Stimulated activated CD4-positive, alpha-beta T cell treated with anti-CD3 and anti-CD28 coated beads, Interleukin-12 subunit alpha, Interleukin-12 subunit beta, amount 100 ng/mL, for 24 hours (primary cell): Measurements from ENCODE around the gene BCOR.

Experiments used
- DNase-seq, 2 experiments: peaks; one replicate each; pipeline ENCODE4 v3.0.0-alpha.2; 2020; ENCODE audit warnings: low read depth in 2 of 2

BCOR gene

DNA sequence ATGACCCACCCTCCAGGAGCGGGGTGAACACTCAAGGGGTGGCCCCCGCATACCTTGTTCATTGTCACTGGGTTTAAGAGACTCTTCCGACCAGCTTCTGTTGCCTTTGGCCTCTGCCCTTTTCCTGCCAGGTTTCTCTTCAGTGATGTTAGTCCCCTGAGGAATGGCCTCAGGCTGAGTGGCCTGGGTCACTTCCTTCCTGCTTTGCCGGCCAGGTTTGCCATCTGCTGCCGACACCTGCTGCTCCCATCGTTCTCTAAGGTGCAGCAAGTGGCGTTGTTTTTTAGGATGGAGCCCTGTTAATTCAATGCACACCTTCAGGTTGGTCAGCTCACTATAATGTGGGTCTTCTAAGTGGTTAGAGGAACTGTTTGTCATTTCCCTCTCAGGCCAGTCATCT is 34.2 kb downstream of the BCOR start:
- no peak for DNase-seq

DNA sequence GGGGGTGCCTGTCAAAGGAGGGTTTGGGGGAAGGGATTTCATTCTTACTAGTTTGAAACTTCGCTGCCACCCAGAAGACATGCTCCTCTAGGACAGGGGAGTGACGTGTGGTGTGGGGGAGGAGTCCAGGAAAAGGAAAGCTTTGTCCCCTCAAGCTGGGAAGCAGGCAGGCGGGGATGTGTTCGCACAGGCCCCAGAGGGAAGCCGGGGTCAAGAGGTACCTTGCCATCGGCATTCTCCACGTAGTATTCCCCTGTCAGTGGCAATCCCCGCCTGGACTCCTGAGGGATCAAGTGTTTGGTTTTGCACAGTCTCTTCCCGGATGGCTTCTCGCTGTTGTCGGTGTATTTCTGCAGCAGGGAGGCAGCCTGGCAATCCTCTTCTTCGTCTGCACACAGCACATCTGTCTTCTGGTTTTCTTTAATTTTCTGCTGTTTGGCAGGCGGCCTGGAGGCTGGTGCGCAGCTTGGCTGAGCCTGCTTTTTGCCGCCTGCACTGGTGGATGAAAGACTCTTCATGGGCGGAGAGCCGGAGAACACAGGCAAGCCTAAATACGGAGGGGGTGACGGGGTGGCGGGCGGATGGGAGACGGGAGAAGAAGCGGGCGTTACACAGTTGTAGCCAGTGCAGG is 35.1 kb downstream of the BCOR start:
- DNase-seq = no peak

DNA sequence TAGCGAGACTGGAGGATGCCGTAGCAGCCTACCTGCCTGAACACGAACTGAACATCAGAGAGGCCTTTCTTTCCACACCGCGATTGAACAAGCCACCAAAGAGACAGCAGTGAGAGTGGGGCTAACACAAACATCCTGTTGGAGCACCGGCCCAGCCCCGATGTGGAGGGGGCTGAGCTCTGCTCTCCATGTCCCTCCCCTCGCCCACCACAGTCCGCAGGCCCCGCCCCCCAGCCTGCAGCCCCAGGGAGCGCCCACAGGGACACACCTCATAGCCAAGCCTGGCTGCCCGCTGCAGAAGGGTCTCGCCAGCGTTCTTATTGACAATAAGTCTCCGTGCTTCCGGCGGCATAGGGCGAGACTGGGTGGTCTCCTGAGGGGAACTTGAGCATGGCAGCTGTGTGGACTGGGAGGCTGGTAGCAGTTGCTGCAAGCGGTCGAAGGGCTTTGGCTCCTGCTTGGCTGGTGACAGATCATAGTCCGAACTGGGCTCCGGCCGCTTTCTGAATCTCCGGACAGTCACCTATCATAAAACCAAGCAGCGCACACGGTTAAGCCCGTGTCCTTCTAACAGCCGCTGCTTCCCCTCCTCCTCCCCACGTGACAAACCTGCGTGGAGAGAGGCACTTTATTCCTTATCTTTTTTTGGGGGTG is 35.8 kb downstream of the BCOR start:
- no peak for DNase-seq

DNA sequence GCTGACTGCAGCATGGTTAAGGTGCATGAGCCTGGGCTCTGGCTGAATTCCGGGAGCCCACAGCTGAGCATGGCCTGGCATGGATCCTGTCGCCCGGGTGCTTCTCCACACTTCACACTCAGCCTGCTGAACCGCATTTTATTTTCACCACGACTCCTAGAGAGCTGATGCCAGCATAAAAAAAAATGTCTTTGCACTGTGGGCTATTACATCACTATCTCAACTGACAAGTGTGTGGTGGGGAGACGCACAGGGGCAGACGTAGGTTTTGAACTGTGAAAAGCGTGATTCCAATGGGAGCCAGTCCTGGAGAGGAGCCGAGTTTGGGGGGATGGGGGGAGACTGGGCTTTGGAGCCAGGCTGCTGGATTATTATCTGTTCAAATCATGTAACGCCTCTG is 36.8 kb downstream of the BCOR start:
- no peak for DNase-seq

DNA sequence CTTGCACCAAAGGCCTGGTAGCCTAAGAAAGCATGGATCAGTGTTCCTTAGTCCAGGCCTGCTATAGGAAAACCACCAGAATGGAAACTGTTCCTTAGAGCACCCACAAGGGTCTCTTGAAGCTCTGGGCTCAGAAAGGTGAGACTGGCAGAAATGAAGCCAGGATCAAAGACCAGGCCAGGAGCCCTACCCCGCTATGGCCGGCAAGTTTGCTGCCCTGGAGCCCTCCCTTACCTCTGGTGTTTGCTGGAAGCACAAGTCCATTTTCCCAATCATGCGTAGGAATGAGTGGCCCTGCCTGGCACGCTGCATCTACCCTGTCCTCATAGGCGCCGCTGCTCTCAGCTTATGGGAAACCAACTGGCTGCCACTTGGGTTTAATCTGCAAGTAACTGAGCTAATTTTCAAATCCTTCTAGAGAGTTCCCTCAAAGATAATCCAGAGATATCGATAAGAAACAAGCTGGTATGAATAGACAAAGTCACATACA is 37.4 kb downstream of the BCOR start:
- DNase-seq = no peak

DNA sequence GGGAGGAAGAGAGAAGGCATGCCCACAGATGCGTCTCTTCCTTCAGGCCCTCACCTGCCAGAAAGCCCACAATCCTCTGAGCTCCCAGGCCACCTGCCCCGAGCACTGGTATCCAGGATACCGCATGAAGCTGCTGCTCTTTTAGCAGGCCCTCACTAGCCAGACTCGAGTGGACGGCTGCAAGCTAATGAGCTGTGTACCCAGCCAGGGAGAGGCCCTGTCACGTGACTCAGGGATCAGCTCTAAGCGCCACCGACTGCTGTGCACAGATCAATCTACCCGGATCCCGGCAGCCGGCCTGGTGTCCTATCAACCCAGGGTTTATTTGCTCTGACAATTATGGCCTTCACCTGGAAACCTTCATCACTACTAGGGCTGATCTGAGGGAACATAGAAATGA is 39.0 kb downstream of the BCOR start:
- DNase-seq = no peak

DNA sequence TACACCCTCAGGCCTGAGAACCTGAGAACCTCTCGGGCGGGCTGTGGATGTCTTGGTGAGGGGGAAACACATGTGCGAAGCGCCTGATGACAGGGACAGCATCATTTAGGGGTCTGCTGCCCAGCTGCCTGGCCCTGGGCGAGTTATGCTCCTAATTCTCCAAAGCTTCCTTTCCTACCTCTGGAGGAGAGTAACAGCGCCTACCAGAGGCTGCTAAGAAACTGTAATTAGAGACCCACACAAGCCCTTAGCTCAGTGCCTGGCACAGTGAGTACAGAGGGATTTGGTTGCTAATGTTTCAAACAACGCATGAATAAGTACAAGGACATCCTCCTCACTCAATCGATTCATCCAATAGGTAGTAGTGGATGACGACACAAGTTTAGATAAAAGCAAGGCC is 40.4 kb downstream of the BCOR start:
- no peak for DNase-seq

DNA sequence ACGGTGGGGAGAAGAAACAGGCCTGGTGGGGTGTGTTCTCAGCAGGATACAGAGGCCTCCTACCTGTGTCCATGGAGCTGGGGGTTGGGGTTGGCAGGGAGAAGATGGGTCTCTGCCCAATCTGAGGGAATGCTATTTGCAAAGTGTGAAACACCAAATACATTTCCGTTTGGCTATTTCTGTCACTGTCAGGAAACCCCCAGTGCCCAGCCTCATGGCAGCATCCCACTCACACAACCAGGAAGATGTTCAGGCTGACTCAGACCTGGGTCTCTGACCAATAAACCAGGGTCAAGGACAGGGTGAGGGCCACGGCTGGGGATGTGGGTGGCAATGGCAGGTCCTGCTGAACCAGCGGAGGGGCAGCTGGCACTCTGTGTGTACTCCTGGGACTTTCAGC is 41.3 kb downstream of the BCOR start:
- DNase-seq = no peak

DNA sequence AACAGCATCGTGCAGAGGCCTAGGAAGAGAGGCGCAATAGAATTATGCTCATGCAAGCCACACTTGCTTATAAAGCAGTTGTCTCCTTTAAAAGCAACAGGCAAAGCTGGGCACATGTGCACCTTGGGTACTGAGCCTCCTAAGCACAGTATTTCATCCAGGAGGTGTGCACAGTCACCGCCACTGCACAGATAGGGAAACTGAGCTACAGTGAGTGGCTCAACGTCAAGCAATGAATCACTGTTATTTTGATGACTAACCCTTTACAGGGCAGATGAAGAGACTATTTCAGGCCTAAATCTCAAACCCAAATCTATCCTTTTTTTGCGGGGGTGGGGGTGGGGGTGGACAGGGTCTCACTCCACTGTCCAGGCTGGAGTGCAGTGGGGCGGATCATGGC is 42.3 kb downstream of the BCOR start:
- DNase-seq = no peak

DNA sequence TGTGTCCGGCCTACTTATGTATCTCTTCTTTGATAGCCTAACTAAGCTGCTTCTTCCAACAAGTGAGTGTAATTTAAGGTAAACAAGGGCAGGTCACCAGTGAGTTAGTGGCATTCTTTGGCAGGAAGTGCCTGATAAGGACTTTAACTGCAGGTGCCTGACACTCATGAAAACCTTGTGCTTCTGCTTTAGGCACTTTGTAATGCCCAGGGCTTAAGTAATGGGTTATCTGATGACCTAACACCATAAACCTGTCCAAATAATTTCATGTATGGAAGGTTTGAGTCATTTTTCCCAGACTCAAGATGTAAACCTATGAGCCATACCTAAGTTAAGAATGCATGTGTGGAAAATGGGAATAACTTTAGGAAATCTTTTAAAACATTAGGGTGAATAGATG is 43.0 kb downstream of the BCOR start:
- no peak for DNase-seq

DNA sequence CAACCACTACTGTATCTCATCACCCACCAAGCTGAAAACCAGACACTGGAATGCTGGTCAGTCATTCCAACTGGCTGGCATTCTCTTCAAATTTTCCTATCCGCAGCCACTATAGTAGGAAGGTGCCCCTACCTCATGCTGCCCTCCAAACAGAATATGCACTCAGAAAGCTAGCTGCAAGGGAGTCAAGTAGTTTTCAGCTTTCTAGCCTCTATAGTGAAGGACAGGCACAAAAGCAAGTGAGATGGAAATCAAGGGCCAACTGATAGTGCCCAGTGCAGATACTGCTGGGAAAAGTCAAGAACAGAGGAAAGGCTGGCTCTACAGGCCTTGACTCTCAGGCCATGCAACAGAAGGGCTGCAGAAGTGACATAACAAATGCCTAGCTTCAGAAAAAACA is 47.2 kb downstream of the BCOR start:
- DNase-seq = no peak

DNA sequence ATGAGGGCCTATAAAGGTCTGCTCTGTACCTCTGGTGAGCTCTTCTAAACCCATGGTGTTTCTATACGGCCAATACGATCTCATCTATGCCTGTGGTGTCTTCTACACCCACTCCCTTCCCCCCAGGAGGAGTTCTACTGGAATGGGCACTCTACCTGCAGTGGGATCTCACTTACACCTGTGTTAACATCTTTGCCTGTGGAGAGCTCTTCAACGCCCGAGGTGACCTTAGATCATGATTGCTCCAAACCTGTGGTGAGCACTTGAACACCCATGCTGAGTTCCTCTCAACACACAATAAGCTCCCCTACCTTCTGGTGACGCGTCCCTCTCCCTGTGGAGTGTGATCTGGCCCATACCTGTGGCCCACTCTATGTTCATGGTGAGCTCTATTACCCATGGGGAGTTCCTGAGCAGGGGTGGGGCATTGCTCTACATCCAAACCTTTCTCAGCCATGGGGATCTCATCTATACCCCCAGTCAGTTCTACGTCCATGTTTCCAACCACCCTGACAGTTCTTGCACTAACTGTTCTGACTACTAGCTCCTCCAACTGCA is 48.6 kb downstream of the BCOR start:
- no peak for DNase-seq

DNA sequence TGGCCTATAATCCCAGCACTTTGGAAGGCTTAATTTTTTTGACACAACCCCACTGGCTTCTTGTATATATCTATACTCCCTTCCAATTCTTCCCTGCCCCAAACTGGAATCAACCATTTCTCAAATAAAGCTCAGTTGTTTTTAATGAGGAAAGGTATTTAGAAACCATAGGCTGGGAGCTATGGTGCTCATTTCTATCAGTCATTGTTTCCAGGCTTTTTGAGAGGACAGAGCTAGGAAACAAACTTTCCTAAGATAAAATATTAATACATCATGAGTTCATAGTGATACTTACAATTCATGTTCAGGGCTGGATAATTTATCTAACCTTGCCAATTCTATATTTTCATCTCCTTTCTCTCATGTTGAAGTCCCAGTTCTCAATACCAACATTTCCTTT is 50.3 kb downstream of the BCOR start:
- DNase-seq = no peak

DNA sequence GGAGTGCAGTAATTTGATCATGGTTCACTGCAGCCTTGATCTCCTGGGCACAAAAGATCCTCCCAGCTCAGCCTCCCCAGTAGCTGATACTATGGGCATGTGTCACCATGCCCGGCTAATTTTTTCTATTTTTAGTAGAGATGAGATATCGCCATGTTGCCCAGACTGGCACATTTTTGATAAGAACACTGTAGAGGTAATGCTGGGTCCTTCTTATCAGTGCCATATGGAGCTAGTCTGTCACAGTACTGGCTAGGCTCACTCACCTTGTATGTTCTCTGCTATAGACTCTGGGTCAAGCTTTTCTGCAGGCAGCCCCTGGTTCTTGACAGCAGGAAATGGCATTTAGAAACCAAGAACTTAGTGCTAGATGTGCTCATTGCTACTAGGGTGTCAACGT is 53.9 kb downstream of the BCOR start:
- DNase-seq = no peak

DNA sequence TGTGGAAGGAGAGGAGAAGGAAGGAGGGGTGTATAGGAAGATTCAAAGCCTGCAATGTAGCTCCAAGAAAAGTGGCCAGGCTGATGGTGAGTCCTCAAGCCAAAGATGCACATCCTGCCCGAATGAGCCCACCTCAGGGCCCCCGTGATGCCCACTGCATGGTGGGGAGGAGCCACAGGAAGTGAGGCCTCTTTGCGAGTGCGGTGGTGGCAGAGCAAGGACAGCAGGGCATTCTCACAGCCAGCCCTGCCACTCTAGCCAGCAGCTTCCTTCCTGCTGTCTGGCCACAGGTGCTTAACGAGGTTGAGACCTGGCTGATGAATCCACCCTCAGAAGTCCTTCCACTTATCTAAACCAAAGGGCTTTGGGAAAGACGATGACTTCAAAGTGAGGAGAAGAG is 55.8 kb downstream of the BCOR start:
- no peak for DNase-seq

DNA sequence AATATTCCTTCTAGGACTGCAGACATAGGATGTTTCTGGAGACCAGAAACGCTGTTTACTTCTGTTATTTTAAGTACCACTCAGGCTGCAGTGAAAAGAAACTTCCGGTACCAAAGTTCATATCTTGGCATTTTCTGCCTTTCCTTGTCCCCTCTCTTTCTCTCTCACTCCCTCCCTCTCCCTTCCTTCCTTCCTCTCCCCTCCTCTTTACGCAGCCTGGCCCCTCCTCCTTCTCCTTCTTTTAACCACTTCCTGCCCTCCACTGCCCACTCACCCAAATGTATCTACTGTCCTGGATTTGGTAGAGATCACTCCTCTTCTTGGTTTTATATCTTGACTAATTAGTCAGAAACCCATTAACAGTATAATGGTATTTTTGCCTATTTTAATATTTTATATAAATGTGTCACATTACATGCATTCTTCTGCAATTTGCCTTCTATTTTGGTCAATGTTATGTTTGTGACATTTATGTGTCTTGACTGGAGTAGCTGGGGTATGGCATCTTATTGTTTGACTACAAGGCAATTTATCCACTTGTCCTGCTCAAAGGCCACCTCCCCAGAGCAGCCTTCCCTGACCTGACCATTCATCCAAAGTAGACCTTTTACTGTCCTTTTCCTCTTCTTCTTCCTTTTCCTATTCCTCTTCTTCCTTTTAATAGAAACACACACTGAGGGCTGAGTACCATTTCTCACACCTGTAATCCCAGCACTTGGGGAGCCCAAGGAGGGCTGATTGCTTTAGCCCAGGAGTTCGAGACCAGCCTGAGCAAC is 56.9 kb downstream of the BCOR start:
- no peak for DNase-seq

DNA sequence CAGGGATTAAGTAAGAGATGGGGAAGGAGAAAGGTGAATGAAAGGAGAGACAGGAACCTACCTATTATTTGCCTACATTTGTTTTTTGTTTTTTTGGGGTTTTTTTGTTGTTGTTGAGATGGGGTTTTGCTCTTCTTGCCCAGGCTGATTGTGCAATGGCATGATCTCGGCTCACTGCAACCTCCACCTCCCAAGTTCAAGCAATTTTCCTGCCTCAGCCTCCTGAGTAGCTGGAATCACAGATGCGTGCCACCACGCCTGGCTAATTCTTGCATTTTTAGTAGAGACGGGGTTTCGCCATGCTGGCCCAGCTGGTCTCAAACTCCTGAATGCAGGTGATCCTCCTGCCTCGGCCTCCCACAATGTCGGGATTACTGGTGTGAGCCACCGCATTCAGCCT is 57.9 kb downstream of the BCOR start:
- DNase-seq = no peak

DNA sequence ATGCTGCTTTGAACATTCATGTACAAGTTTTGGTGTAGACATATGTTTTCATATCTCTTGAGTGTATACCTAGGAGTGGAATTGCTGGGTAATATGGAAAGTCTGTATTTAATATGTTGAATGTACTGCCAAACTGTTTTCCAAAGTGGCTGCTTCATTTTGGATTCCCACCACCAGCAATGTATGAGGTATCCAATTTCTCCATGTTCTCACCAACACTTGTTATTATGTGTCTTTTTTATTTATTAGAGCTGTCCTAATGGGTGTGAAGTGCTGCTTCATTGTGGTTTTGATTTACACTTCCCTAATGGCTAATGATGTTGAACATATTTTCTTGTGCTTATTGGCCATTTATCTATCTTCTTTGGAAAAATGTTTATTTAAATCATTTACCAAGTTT is 60.4 kb downstream of the BCOR start:
- DNase-seq = no peak

DNA sequence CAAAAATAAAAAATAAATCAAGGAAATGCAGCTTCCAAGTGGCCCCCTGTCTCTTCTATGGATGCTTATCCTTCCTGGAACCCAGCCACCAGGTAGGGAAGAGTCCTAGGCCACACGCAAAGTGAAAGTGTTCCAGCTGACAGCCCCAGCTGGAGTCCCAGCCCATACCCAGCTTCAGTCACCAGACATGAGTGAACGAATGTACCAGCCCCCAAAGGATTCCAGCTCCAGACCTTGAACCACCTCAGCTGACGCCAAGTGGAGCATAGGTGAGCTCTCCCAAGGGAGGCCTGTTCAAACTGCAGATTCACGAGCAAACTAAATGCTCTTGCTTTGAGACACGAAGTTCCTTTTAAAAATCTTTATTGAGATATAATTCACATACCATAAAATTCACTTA is 62.0 kb downstream of the BCOR start:
- no peak for DNase-seq

DNA sequence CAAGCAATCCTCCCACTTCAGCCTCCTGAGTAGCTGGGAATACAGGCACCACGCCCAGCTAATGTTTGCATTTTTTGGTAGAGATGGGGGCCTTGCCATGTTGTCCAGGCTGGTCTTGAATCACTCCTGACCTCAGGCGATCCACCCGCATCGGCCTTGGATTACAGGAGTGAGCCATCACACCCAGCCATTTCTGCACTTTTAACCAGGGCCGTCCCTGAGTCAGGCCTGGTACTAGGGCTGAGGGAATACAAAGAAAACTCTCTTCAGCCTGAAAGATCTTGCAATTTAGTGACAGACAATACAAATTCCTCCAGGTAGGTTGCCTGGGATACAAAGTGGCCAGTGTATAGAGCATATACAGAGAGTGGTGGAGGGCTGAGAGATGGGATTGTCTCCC is 65.8 kb downstream of the BCOR start:
- no peak for DNase-seq

DNA sequence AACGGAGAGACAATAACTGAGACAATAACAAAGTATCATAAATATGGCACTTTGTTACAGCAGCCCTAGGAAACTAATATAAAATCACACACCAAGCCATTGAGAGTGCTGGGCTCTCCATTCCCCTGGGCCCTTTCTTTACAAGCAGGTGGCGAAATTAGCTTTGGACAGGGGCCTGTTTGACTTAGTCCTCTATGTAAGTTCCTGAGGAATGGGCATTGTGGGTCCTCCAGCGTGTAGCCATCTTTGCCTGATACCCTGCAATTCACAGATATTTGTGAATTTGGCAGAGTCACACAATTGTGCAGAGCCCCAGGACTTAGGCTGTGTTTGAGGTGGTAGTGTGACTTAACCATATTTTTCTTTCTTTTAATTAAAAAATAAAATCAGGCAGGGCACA is 67.6 kb downstream of the BCOR start:
- no peak for DNase-seq

DNA sequence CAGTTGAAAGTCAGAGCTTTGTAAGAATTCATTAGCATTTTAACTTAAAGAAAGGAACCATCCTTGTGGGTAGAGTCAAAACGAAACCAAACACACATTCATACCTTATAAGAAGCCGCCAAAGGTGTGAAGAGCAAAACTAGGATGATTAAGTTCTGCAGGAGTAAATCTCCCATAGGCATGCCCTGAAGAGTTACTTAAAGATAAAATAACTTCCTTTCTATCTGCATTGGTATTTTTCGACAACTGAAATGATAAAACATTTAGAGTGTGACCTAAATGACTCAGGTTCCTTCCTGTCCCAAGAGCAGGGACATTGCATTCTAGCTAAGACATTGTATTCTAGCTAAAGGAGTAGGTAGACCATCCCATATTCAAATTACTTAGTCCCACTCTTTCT is 75.3 kb downstream of the BCOR start:
- no peak for DNase-seq

DNA sequence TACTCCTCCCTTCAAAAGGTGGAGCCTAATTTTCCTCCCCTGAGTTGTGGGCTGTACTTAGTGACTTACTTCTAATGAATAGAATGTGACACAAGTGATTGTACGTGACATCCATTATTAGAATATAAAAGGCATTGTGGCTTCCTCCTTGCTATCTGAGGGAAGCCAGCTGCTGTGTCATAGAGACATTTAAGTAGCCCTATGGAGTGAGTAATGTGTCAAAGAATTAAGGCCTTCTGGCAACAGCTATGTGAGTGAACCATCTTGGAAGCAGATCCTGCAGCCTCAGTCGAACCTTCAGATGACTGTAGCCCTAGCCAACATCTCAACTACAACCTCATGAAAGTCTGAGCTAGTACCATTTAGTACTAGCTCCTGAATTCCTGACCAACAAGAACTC is 76.1 kb downstream of the BCOR start:
- DNase-seq = no peak
